HG03439 (cell line): ENCODE measurements around the gene TMEM79.

Experiments used
- ATAC-seq: cut with Tn5 transposase; IDR thresholded peaks from one replicate; pipeline ENCODE4 v1.9.1; 2021; ENCODE audit warnings: mild to moderate bottlenecking, moderate library complexity; ENCODE audit not compliant: unreplicated experiment

The TMEM79 gene

DNA sequence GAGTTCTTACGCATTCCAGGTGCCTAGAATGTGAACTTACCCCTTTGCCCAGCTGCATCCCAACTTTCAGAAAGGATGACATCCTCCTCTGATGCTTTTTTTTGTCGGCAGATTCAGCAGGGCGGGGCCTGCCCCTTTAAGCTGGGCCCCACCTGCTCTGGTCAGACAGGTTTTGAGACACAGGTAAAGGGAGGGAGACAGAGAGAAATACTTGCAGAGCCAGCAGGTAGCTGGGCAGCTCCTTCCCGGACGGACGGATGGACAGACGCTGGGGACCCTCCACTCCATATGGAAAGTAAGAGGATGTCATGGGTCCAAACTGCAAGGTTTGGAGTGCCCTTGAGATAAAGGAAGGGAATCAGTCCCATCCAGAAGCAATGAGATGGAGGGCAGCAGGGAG lies at the start of gene TMEM79:
Gene TMEM79 (plus strand): TSS at position 214 of the 400 bp plus-strand sequence. CDS start 902 bp downstream, outside the sequence.
- ATAC-seq, result no peak

GRCh38 chr1:156236164-156236563 lies 48.0 kb upstream of the TMEM79 start:
- ATAC-seq, result no peak

- no peak for ATAC-seq
These were observed 45.9 kb upstream of the TMEM79 start for GRCh38 chr1:156238248-156238647.

DNA sequence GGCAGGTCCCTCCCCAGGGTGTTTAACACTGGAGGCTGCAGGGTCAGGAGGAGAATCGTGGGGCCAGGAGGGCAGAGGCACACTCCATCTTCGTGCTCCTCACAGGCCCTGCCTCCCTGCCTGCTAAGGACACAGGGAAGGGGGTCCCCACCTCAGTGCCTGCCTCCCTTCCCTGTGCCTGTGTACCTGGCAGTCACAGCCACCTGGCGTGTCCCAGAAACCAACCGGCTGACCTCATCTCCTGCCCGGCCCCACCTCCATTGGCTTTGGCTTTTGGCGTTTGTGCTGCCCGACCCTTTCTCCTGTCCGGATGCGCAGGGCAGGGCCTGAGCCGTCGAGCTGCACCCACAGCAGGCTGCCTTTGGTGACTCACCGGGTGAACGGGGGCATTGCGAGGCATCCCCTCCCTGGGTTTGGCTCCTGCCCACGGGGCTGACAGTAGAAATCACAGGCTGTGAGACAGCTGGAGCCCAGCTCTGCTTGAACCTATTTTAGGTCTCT lies 42.8 kb upstream of the TMEM79 start:
- ATAC-seq, result no peak

- ATAC-seq, result no peak
These were observed 42.2 kb upstream of the TMEM79 start, which contains the start of gene BGLAP for GRCh38 chr1:156241926-156242325. BGLAP (plus strand) TSS chr1:156242184; CDS start chr1:156242232, 48 bp downstream.

- ATAC-seq, result no peak
These were observed 41.4 kb upstream of the TMEM79 start for GRCh38 chr1:156242738-156243137.

GRCh38 chr1:156244126-156244525 lies 40.0 kb upstream of the TMEM79 start:
- ATAC-seq, result no peak

- no peak for ATAC-seq
These were observed 39.4 kb upstream of the TMEM79 start for GRCh38 chr1:156244712-156245111.

DNA sequence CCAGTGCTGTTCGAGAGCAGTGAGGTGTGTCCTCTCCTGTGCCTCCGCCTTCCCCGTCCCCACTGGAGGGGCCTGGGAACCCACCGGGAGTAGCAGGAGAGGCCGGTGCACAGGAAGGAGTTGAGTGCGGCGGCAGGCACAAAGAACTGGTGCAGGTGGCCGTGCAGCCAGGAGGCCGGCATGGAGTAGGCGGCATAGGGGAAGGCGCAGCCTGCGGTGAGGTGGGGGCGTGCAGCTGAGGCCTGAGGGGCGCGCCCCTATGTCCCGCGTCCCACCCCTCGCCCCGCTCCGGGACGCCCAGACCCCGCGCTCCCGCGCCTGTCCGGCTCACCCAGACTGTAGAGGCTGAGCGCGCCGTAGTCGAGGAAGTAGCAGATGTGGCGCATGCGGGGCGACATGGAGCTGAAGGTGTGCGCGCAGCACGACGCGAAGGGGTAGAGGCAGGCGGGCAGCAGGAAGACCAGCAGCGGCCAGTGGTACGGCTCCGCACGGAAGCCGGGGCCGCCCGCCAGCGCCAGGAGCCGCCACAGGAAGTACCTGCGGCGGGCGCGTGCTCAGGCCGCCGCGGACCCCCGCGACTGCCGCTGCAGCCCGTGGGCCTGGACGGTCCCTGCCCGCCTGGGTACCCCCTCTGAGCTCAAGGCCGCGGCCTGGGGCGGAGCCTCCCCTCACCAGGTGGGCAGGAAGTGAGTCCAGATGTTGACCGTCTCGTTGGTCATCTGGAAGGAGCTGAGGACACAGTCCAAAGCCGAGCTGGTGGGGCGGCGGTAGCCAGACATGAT lies 38.5 kb upstream of the TMEM79 start:
- ATAC-seq, result no peak

DNA sequence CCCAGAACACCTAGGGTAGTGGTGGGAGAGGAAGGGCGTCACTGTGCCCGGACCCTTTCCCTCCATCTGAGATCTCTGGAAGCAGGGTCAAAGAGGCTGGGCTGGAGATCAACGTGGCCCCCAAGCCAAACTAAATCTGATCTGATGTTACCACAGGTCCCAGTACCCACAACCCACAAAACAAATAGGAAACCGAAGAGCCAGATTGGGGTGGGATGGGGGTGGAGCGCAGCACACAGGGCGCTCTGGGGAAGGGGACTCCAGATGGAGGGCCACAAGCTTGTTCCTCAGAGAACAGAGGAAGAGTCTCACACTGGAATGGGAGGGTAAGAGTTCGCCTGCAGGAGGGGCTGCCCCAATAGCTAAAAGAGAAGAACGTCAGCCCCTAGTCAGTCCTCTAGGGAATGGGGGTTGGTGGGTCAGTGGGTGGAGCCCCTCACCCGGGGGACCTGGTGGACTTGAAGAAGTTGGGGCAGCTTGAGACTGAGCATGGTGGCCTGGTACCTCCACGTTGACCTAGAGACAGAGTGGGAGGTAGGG lies 37.8 kb upstream of the TMEM79 start:
- ATAC-seq, result no peak

GRCh38 chr1:156246781-156247459 lies 37.2 kb upstream of the TMEM79 start:
- no peak for ATAC-seq

GRCh38 chr1:156247460-156248322 lies 36.4 kb upstream of the TMEM79 start, which contains the start of gene PAQR6:
PAQR6 (minus strand) TSS chr1:156248056; CDS start chr1:156246731, 1,325 bp downstream.
- ATAC-seq, result no peak

DNA sequence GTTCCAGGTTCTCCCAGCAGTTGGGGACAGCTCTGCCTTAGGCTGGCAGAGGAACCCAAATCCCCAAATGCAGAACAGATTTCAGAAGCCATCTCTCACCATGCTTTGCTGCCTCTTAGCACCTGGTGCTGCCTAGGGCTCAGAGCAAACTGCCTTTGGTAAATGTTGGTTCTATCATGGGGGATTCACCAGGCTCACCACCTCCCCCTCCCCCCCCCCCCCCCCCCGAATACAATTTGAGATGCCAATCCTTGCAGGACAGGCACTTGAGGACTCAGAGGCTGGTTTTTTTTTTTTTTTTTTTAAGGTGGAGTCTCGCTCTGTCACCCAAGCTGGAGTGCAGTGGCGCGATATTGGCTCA lies 35.8 kb upstream of the TMEM79 start:
- no peak for ATAC-seq

DNA sequence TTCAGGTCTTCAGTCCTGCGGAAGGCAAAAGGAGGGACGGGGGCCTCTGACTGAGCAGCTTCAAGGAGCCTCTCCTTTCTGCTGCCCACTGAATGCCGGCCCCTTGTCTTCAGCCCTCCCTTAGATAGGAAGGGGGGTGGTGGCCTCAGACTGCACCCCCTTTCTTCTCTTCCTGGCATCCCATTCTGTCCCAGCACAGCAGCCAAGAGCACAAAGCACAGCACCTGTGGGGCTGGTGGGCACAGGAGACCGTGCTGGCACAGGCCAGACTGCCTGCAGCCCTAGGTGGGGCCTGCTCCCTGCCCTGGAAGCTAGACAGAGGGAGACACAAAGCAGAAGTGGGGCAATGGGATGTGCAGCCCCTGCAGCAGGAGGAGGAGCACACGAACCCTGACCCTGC lies 34.5 kb upstream of the TMEM79 start:
- ATAC-seq, result no peak

DNA sequence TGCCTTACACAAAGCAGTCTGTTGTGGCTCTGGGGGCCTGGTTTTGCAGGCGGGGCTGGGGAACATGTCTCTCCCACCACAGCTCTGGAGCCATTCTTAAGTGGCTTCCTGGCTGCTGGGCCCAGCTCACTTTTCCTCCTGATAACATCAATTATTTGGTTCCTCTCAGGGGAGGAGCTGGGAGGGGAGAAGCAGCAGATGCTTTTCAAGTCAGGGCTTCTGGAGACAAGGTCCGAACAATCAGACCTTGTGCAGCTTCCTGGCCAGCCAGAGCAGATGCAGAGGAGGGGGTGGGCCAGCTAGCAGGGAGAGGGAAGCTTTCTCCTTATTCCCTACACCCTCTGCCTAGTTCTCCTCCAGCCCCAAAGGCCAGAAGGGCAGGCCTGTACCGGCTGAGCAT lies 32.6 kb upstream of the TMEM79 start:
- ATAC-seq, result no peak

GRCh38 chr1:156253634-156254033 lies 30.5 kb upstream of the TMEM79 start:
- ATAC-seq, result no peak

GRCh38 chr1:156257711-156258110 lies 26.4 kb upstream of the TMEM79 start:
- ATAC-seq, result no peak

DNA sequence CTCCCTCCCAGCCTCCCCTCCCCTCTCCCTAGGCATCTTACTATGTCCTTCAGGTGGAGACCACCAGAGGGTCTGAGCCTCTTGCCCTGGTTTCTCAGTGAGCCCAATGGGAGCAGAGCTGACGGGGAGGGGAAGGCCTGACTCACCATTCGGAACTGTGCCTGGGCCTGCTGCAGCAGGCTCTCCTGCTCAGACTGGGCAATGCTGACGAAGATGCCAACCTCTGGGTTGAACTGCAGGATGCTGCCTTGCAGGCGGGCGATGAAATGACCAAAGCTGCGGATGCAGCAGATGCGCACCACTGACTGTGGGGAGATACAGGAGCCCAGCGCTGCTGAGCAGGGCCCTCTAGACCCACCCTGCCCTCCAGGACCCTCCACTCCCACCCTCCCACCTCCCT lies 25.3 kb upstream of the TMEM79 start:
- ATAC-seq, result no peak

- no peak for ATAC-seq
These were observed 24.3 kb upstream of the TMEM79 start for GRCh38 chr1:156259805-156260204.

GRCh38 chr1:156260896-156261295 lies 23.2 kb upstream of the TMEM79 start:
- no peak for ATAC-seq
